ACHN (cell line): Measurements from ENCODE around the gene PRR20G.

Experiments
- DNase-seq: peaks from one replicate; pipeline ENCODE4 v3.0.0-alpha.2; 2015
- in situ Hi-C: cut with HindIII; loops from 2 replicates; pipeline ENCODE4 v1.10.0; 2017; ENCODE audit warnings: low sequenced_read_pairs, low pct_ligation_motif_present, low pct_unique_long_range_greater_than_20kb

The PRR20G gene

GRCh38 chr3:127274200-127274760, 13.6 kb downstream of the PRR20G start:
- in situ Hi-C loops, result no loop called here
- DNase-seq, result no peak

GRCh38 chr3:127273206-127273605, 14.6 kb downstream of the PRR20G start:
- in situ Hi-C loops, result no loop called here
- no peak for DNase-seq

- in situ Hi-C loops, result no loop called here
- DNase-seq, result no peak
These were observed 21.7 kb downstream of the PRR20G start for GRCh38 chr3:127266186-127266585.

- in situ Hi-C loops, result no loop called here
- DNase-seq, result no peak
These were observed 22.3 kb downstream of the PRR20G start for GRCh38 chr3:127265581-127265981.

- in situ Hi-C loops, result no loop called here
- DNase-seq, result no peak
These were observed 22.9 kb downstream of the PRR20G start for GRCh38 chr3:127264794-127265514.

DNA sequence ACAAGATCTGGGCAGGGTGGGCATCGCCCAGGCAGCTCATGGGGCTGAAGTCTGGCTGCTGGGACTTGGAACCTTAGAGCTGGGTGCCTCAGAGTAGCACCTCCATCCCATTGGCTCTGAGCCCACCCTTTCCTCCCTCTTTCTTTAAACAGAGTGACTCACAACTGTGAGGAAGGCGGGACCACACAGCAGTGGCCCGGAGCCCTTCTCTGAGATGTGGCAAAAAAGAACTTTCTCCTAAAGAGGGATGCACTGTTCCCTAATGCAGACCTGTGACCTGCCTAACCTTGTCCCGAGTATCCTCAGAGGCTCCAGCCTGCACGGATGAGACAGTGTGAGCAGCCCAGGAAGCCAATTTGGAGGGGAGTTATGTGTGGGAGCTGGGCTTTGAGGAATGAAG, 23.6 kb downstream of the PRR20G start:
- in situ Hi-C loops, result no loop called here
- no peak for DNase-seq

- in situ Hi-C loops, result no loop called here
- no peak for DNase-seq
These were observed 24.1 kb downstream of the PRR20G start for GRCh38 chr3:127263586-127264231.

GRCh38 chr3:127263037-127263436, 24.8 kb downstream of the PRR20G start:
- no peak for DNase-seq

GRCh38 chr3:127262533-127262932, 25.3 kb downstream of the PRR20G start:
- DNase-seq, result no peak
- in situ Hi-C loops, result no loop called here

More at GRCh38 chr3:127263037-127263436, 24.8 kb downstream of the PRR20G start:
- in situ Hi-C loops, result no loop called here

- in situ Hi-C loops, result no loop called here
- no peak for DNase-seq
These were observed 25.9 kb downstream of the PRR20G start for GRCh38 chr3:127261925-127262324.

GRCh38 chr3:127260826-127261555, 26.9 kb downstream of the PRR20G start:
- DNase-seq, result no peak
- in situ Hi-C loops, result no loop called here

DNA sequence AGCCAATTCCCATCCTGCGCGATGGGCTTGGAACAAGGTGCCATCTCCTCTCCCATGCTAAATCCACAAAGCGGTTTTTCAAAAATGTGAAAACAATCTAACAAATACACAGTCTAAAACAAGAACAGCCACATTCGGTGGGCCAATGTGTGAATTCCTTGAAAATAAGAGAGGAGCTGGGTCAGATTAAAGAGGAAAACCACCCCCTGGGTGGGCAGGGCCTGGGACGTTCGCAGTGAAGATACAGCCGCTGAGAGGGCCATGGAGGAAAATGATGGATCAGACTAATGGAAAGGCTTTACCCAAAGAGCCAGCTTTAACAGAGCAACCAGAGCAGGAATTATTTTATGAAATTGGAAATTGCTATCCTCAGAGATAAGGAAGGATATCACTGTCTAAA, 27.4 kb downstream of the PRR20G start:
- in situ Hi-C loops, result no loop called here
- DNase-seq, result no peak

DNA sequence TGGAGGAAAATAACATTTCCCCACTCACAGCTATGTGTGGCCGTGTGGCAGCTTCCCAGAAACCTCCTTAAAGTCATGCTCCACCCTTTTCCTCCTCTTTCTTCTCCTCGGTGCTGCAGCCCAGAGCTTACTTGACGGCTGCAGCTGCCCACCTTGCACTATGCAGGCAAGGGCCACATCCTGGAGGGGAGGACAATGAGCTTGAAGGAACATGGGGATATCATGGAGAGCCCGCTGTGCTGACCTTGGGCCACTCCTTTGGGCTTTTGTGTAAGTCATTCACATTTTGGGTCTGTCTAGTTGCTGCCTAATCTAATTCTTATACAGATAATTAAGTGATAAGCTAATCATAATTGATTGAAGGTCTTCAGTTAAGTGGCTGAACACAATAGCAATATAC, 28.0 kb downstream of the PRR20G start:
- in situ Hi-C loops, result no loop called here

DNA sequence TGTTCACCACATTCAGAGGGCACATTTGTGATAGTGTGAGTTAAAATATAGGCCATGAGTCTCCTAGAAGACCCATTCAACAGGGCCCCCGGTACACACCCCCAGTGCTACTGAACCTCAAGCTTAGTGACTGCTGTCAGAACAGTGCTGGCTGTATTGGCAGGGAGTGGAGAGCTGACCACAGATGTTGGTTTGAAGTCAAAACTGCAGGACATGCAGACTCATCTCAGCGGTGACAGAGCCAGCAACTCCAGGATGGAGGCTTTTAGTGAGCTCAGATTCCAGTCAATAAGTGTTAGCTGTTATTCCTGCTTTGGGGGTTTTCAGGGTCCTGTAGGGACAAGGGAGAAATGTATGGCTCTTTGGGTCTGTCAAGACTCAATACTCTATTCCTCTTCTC, 29.1 kb downstream of the PRR20G start:
- DNase-seq, result no peak
- in situ Hi-C loops, result no loop called here

More for the DNA sequence above, 28.0 kb downstream of the PRR20G start:
- DNase-seq, result no peak

GRCh38 chr3:127257351-127257750, 30.5 kb downstream of the PRR20G start:
- in situ Hi-C loops, result no loop called here
- no peak for DNase-seq

GRCh38 chr3:127256733-127257271, 31.0 kb downstream of the PRR20G start:
- in situ Hi-C loops, result no loop called here
- no peak for DNase-seq

DNA sequence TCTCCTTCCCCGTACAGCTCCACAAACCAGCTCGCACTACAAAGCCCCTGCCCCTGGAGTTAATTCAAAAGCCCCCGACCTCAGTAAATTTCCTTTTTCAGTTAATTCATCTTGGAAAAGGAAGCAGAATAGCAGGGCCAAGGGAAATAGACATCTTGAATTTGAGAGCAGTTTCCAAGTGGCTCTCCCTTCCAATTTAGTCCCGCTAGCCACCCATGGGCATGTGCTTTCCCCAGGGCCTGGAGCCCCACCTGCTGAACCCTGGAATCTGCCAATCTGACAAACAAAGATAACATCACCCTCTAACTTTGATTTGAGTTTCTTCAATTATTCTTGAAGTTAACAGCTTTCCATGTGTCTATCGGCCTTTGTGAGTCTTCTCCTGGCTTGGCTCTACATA, 31.7 kb downstream of the PRR20G start:
- no peak for DNase-seq
- in situ Hi-C loops, result no loop called here

- in situ Hi-C loops, result no loop called here
- DNase-seq, result no peak
These were observed 32.3 kb downstream of the PRR20G start for GRCh38 chr3:127255516-127255915.

GRCh38 chr3:127254730-127255129, 33.1 kb downstream of the PRR20G start:
- DNase-seq, result peak; percentile 8
- in situ Hi-C loops, result no loop called here
